B cell (primary cell): ENCODE results near the gene SKAP1. TPM values are rescaled to one million over a fixed set of nuclear protein-coding genes. Genes with fewer than 3 reads are reported as not detected.

Source experiments
- ATAC-seq: fragments of 200-7000 bp; cut with Tn5 transposase; one replicate; pipeline ENCODE4 v1.10.0; 2021; ENCODE audit warnings: low read depth, mild to moderate bottlenecking, moderate number of reproducible peaks, moderate library complexity
- CTCF ChIA-PET: fragments of 350-600 bp; sonication (Branson Sonifier 250); formaldehyde crosslinking; loops from one replicate; lab custom pipeline; 2021; ENCODE audit warnings: antibody characterized with exemption, inconsistent platforms; lab: Charles Lee
- POLR2A ChIA-PET: fragments of 350-600 bp; sonication (Branson Sonifier 250); formaldehyde crosslinking; loops from one replicate; lab custom pipeline; 2021; ENCODE audit warnings: antibody characterized with exemption; lab: Charles Lee
- DNase-seq: peaks from one replicate; pipeline ENCODE4 v3.0.0; 2013
- H2AFZ ChIP-seq: 2 replicates; pipeline ENCODE4 v1.6.1; 2012; ENCODE audit warnings: mild to moderate bottlenecking, low read depth, low read length; ENCODE audit not compliant: insufficient read depth, poor library complexity, severe bottlenecking
- H3K27ac ChIP-seq, 2 donors: 1 replicate in 1 of 2; 2 replicates in 1 of 2; pipeline ENCODE4 v1.5.1; 2012 to 2013; ENCODE audit warnings: low read length in 2 of 2, mild to moderate bottlenecking in 2 of 2, moderate library complexity in 1 of 2
- H3K27me3 ChIP-seq, 4 experiments: fragments of 200-600 bp in 1 of 4; sonication (generic) in 1 of 4; replicated peaks in 1 of 4; 1 replicate in 2 of 4; 2 replicates in 2 of 4; pipeline versions ENCODE4 v1.6.1 to v1.7.0; 2013 to 2016; ENCODE audit warnings: low read length in 3 of 4, mild to moderate bottlenecking in 2 of 4, mixed read lengths in 1 of 4, moderate library complexity in 1 of 4; ENCODE audit not compliant: insufficient read depth in 4 of 4, control insufficient read depth in 3 of 4; ENCODE audit errors: control extremely low read depth in 1 of 4
- H3K36me3 ChIP-seq, 2 experiments: replicated peaks in 1 of 2; 1 replicate in 1 of 2; 2 replicates in 1 of 2; pipeline versions ENCODE4 v1.6.1 to v1.7.1; 2013; ENCODE audit warnings: low read length in 1 of 2; ENCODE audit not compliant: insufficient read depth in 2 of 2, control insufficient read depth in 1 of 2; ENCODE audit errors: control extremely low read depth in 1 of 2, extremely low read depth in 1 of 2
- H3K4me1 ChIP-seq, 2 donors: fragments of 200-600 bp in 1 of 2; sonication (generic) in 1 of 2; 1 replicate in 1 of 2; 2 replicates in 1 of 2; pipeline versions ENCODE4 v1.5.1 to v1.6.1; 2013 to 2017; ENCODE audit warnings: low read length in 2 of 2; ENCODE audit not compliant: control insufficient read depth in 2 of 2, insufficient read depth in 2 of 2
- H3K4me2 ChIP-seq: replicated peaks from 2 replicates; pipeline ENCODE3; 2012; ENCODE audit warnings: mild to moderate bottlenecking, low read depth, low read length; ENCODE audit not compliant: poor library complexity, severe bottlenecking
- H3K4me3 ChIP-seq, 5 experiments: fragments of 200-600 bp in 1 of 5; sonication (generic) in 1 of 5; 1 replicate in 3 of 5; 2 replicates in 2 of 5; pipeline versions ENCODE4 v1.5.1 to v1.7.0; 2011 to 2016; ENCODE audit warnings: low read length in 4 of 5, mild to moderate bottlenecking in 4 of 5, low read depth in 2 of 5, control low read depth in 1 of 5, moderate library complexity in 1 of 5; ENCODE audit not compliant: insufficient read depth in 1 of 5; ENCODE audit errors: control extremely low read depth in 1 of 5, extremely low read depth in 1 of 5
- H3K79me2 ChIP-seq: fragments of 200-600 bp; sonication (generic); one replicate; pipeline ENCODE4 v1.6.0; 2016; ENCODE audit warnings: low read length; ENCODE audit not compliant: control insufficient read depth, insufficient read depth
- H3K9ac ChIP-seq: fragments of 200-600 bp; sonication (generic); 2 replicates; pipeline ENCODE4 v1.6.1; 2017; ENCODE audit warnings: mild to moderate bottlenecking, low read length, moderate library complexity
- H3K9me3 ChIP-seq, 3 donors: one replicate each; pipeline versions ENCODE4 v1.6.1 to v1.7.1; 2013; ENCODE audit warnings: low read length in 2 of 3; ENCODE audit not compliant: control insufficient read depth in 2 of 3, insufficient read depth in 1 of 3; ENCODE audit errors: control extremely low read depth in 1 of 3
- H4K20me1 ChIP-seq: 2 replicates; pipeline ENCODE4 v1.6.0; 2012; ENCODE audit warnings: mild to moderate bottlenecking, low read length; ENCODE audit not compliant: insufficient read depth, control insufficient read depth, poor library complexity, severe bottlenecking
- H3K27ac Mint-ChIP-seq: one replicate; pipeline ENCODE4 v1.8.0; 2021; ENCODE audit warnings: mixed read lengths
- H3K27me3 Mint-ChIP-seq: one replicate; pipeline ENCODE4 v1.8.0; 2021; ENCODE audit warnings: mixed read lengths
- H3K4me1 Mint-ChIP-seq: one replicate; pipeline ENCODE4 v1.8.0; 2021; ENCODE audit warnings: mixed read lengths
- H3K4me3 Mint-ChIP-seq: one replicate; pipeline ENCODE4 v1.8.0; 2021; ENCODE audit warnings: mixed read lengths
- H3K9me3 Mint-ChIP-seq: one replicate; pipeline ENCODE4 v1.8.0; 2022; ENCODE audit warnings: mixed read lengths; ENCODE audit not compliant: insufficient read depth
- CTCF ChIP-seq: fragments of 200-600 bp; IDR thresholded peaks from one replicate; pipeline ENCODE4 v1.8.0; 2022; ENCODE audit warnings: antibody characterized with exemption, mild to moderate bottlenecking
- EZH2 ChIP-seq: IDR thresholded peaks from 2 replicates; pipeline ENCODE4 v1.6.1; 2012; ENCODE audit warnings: borderline replicate concordance, low read depth, mild to moderate bottlenecking, moderate library complexity, low read length; ENCODE audit not compliant: insufficient read depth, poor library complexity, severe bottlenecking
- WGBS: methylation state at CpG from one replicate; pipeline ENCODE4 v1.1.5; 2013; ENCODE audit warnings: missing lambda C conversion rate; ENCODE audit not compliant: insufficient coverage; 5-methylcytosine and 5-hydroxymethylcytosine counted together
- intact Hi-C: fragments of 100-400 bp; cut with micrococcal nuclease; formaldehyde crosslinking; loops from one replicate; pipeline ENCODE4 v1.10.0; 2022
- polyA plus RNA-seq: library from polyadenylated mRNA; depleted of rRNA; stranded (reverse); fragments of >200 nt; gene quantifications from 2 replicates; pipeline ENCODE4 v1.2.3, GENCODE V29; 2012
- total RNA-seq, 2 donors: library from RNA; stranded (reverse); fragments of 120-200 nt in 1 of 2; gene quantifications; 1 replicate in 1 of 2; 2 replicates in 1 of 2; pipeline versions ENCODE4 v1.2.3 to v1.2.4, GENCODE V29; 2013 to 2022

The SKAP1 gene
- total and polyA plus RNA-seq, 2 donors (not counting 1 experiment from before 2014, with no cell fraction given): 33.1 to 37.3 TPM

- no peak overlapping the region for H3K4me3 Mint-ChIP-seq
- 90% methylated on average over 4 of the region's 6 CpGs for WGBS
- ATAC-seq (no peak), DNase-seq (no peak)
- no peaks in the 10 kb centered on the region for H3K9me3 Mint-ChIP-seq
- Histone ChIP-seq H4K20me1 (no peaks in the 10 kb centered on the region), H3K36me3 (peaks cover 0 to 46% of the 10 kb centered on the region in 2 experiments), H3K27me3 (no peaks in the 10 kb centered on the region), H3K9ac (no peak overlapping the region), H3K4me3 (no peak overlapping the region), H3K4me1 (no peaks in the 10 kb centered on the region), H3K79me2 (no peaks in the 10 kb centered on the region), H3K4me2 (no peak overlapping the region), H3K27ac (no peak overlapping the region), H2AFZ (no peak overlapping the region), H3K9me3 (no peaks in the 10 kb centered on the region)
- no peak for TF ChIP-seq CTCF
- no peak for TF ChIP-seq EZH2
- no peak overlapping the region for H3K27ac Mint-ChIP-seq
- no peaks in the 10 kb centered on the region for H3K27me3 Mint-ChIP-seq
- POLR2A ChIA-PET: no interaction called here
- intact Hi-C loops: no loop called here
- no peaks in the 10 kb centered on the region for H3K4me1 Mint-ChIP-seq
- CTCF ChIA-PET: no interaction called here
These were observed 245.3 kb downstream of the SKAP1 start for GRCh38 chr17:48184721-48185120.

- no peaks in the 10 kb centered on the region for H3K4me1 Mint-ChIP-seq
- H3K79me2 ChIP-seq: no peaks in the 10 kb centered on the region
- no peaks in the 10 kb centered on the region for H3K9me3 ChIP-seq
- no peak overlapping the region for H3K4me3 Mint-ChIP-seq
- no peaks in the 10 kb centered on the region for H3K4me1 ChIP-seq
- H3K9me3 Mint-ChIP-seq: no peaks in the 10 kb centered on the region
- no peaks in the 10 kb centered on the region for H3K27me3 ChIP-seq
- no peak overlapping the region for H3K4me3 ChIP-seq
- no peak for DNase-seq
- H3K27ac Mint-ChIP-seq: no peak overlapping the region
- ChIA-PET POLR2A (no interaction called here), CTCF (no interaction called here)
- H3K27ac ChIP-seq: no peak overlapping the region
- H3K4me2 ChIP-seq: no peak overlapping the region
- H3K27me3 Mint-ChIP-seq: no peaks in the 10 kb centered on the region
- TF ChIP-seq CTCF: no peak
- TF ChIP-seq EZH2: no peak
- no peaks in the 10 kb centered on the region for H4K20me1 ChIP-seq
- 100% methylated on average over 1 of the region's 1 CpG for WGBS
- peaks cover 0 to 47% of the 10 kb centered on the region in 2 experiments for H3K36me3 ChIP-seq
- no peak overlapping the region for H2AFZ ChIP-seq
- no peak overlapping the region for H3K9ac ChIP-seq
- no peak for ATAC-seq
- intact Hi-C loops: no loop called here
These were observed 248.4 kb downstream of the SKAP1 start for GRCh38 chr17:48181653-48182052.
